GM18907 (cell line): Measurements from ENCODE around the gene IRX2.

Experiments
- ATAC-seq: cut with Tn5 transposase; IDR thresholded peaks from one replicate; pipeline ENCODE4 v1.9.1; 2021; ENCODE audit warnings: mild to moderate bottlenecking, moderate library complexity; ENCODE audit not compliant: unreplicated experiment

Gene IRX2

GRCh38 chr5:2699231-2699630 lies 52.2 kb downstream of the IRX2 start:
- no peak for ATAC-seq

- ATAC-seq: no peak
Observed at GRCh38 chr5:2698581-2698980, 52.9 kb downstream of the IRX2 start.

- no peak for ATAC-seq
Observed at GRCh38 chr5:2697446-2698200, 53.9 kb downstream of the IRX2 start.

- ATAC-seq: no peak
Observed at GRCh38 chr5:2697041-2697440, 54.4 kb downstream of the IRX2 start.
